GM18511 (cell line): ENCODE data around the gene NME4.
"Not testable (repeated sequence)": the region's sequence is repeated elsewhere in the genome, so short reads cannot be mapped to it uniquely, and the experiment has no call there.

ENCODE experiments used
- ATAC-seq: cut with Tn5 transposase; IDR thresholded peaks from one replicate; pipeline ENCODE4 v1.9.1; 2021; ENCODE audit warnings: mild to moderate bottlenecking, moderate library complexity; ENCODE audit not compliant: unreplicated experiment

The NME4 gene

GRCh38 chr16:375927-376816 lies 20.8 kb upstream of the NME4 start:
- ATAC-seq: no peak

GRCh38 chr16:376817-377418 lies 20.1 kb upstream of the NME4 start:
- no peak for ATAC-seq

- ATAC-seq: no peak
Measured at GRCh38 chr16:377419-377951, 19.5 kb upstream of the NME4 start.

GRCh38 chr16:378113-378820 lies 18.7 kb upstream of the NME4 start:
- ATAC-seq: not testable (repeated sequence)

- ATAC-seq: no peak
Measured at GRCh38 chr16:378821-379182, 18.2 kb upstream of the NME4 start.

GRCh38 chr16:379183-379960 lies 17.6 kb upstream of the NME4 start:
- ATAC-seq: no peak

GRCh38 chr16:379961-380761 lies 16.8 kb upstream of the NME4 start:
- no peak for ATAC-seq

GRCh38 chr16:380762-381011 lies 16.3 kb upstream of the NME4 start:
- ATAC-seq: peak; percentile 2

- ATAC-seq: peak; percentile 24
Measured at GRCh38 chr16:381012-381788, 15.8 kb upstream of the NME4 start.

- ATAC-seq: peak; percentile 58
Measured at GRCh38 chr16:381789-382717, 14.9 kb upstream of the NME4 start, which contains the start of gene PGAP6. TSS of gene PGAP6 (minus strand) at chr16:381978. CDS start at chr16:381821, 157 bp downstream.

- ATAC-seq: no peak
Measured at GRCh38 chr16:383326-384051, 13.5 kb upstream of the NME4 start.

- no peak for ATAC-seq
Measured at GRCh38 chr16:386641-387156, 10.3 kb upstream of the NME4 start.

- ATAC-seq: not testable (repeated sequence)
Measured at GRCh38 chr16:387761-388666, 9.0 kb upstream of the NME4 start.

- ATAC-seq: no peak
Measured at GRCh38 chr16:389352-389751, 7.6 kb upstream of the NME4 start.

GRCh38 chr16:391885-392335 lies 5.1 kb upstream of the NME4 start:
- no peak for ATAC-seq

GRCh38 chr16:392450-393030 lies 4.5 kb upstream of the NME4 start:
- no peak for ATAC-seq
